ENCODE data around the gene CD79B. TPM values are rescaled to one million over a fixed set of nuclear protein-coding genes. Genes with fewer than 3 reads are reported as not detected.

The CD79B gene
- total RNA-seq, 1 donor from 2014 or later, result 4.8 TPM

DNA sequence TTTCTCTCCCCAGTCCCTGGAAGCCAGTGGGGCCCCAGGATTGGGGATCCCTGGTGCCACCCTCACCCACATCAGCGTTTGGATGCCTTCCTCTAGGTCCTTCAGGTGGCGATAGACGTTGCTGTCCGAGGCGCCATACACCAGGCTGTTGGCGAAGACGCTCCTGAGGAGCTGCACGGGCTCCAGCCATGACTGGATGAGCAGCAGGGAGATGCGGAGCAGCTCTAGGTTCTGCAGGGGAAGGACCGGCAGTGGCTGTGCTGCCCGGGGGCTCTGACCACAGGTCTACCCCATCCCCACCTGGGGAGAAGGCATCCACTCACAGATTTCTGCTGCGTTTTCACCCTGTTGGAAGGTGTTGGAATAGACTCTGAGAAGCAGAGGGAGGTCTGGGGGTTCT is 51.4 kb downstream of the CD79B start:
- DNase-seq (ENCODE audit: low read depth), result no peak

Other genes with a start within 250 kb of the CD79B start
- gene LIMD2, start 232.2 kb downstream of the CD79B start, total RNA-seq, result 3.0 and 4.3 TPM in 2 replicates
- 14.2 and 16.3 TPM in 2 replicates for gene STRADA, start 190.5 kb downstream of the CD79B start, total RNA-seq
- 67.8 and 73.3 TPM in 2 replicates for gene CCDC47, start 158.7 kb downstream of the CD79B start, total RNA-seq
- 46.5 and 47.6 TPM in 2 replicates for gene DDX42, start 158.2 kb downstream of the CD79B start, total RNA-seq
- gene PSMC5, start 104.9 kb downstream of the CD79B start, total RNA-seq, result 36.8 and 50.2 TPM in 2 replicates
- gene FTSJ3, start 104.7 kb downstream of the CD79B start, total RNA-seq, result 27.9 and 49.9 TPM in 2 replicates
- 28.5 and 28.8 TPM in 2 replicates for gene SMARCD2, start 89.6 kb downstream of the CD79B start, total RNA-seq
- gene CSH2, start 58.7 kb downstream of the CD79B start, total RNA-seq, result not detected in 2 replicates
- not detected in 2 replicates for gene GH2, start 50.4 kb downstream of the CD79B start, total RNA-seq
- not detected in 2 replicates for gene CSH1, start 35.8 kb downstream of the CD79B start, total RNA-seq
- gene CSHL1, start 21.1 kb downstream of the CD79B start, total RNA-seq, result not detected in 2 replicates
- not detected in 2 replicates for gene GH1, start 13.5 kb downstream of the CD79B start, total RNA-seq
- 99.4 and 105 TPM in 2 replicates for gene SCN4A, start 40.6 kb upstream of the CD79B start, total RNA-seq
- gene PRR29, start 66.0 kb upstream of the CD79B start, total RNA-seq, result 0.08 and 0.26 TPM in 2 replicates
- gene ICAM2, start 88.3 kb upstream of the CD79B start, total RNA-seq, result 1.2 and 2.0 TPM in 2 replicates
- 4.0 and 5.6 TPM in 2 replicates for gene ERN1, start 197.8 kb upstream of the CD79B start, total RNA-seq

Data from myocyte (in vitro differentiated cells).